Subcutaneous adipose tissue (tissue), 4 donors: ENCODE data around the gene SCN8A. TPM values are rescaled to one million over a fixed set of nuclear protein-coding genes. Genes with fewer than 3 reads are reported as not detected.

Experiments used
- total RNA-seq, 4 donors: library from RNA; depleted of rRNA; stranded (reverse); fragments of >200 nt; gene quantifications; one replicate each; pipeline ENCODE4 v1.1.0, GENCODE V29; 2016
- TF ChIP-seq, protein P1 (sequence below): fragments of 450-650 bp; IDR thresholded peaks from one replicate; pipeline ENCODE4 v1.5.1; 2016; ENCODE audit warnings: low read depth, mild to moderate bottlenecking, control low read depth, antibody characterized with exemption, moderate library complexity

The SCN8A gene
- total RNA-seq, 4 donors from 2014 or later = 0.19 to 1.2 (median 0.68) TPM

DNA sequence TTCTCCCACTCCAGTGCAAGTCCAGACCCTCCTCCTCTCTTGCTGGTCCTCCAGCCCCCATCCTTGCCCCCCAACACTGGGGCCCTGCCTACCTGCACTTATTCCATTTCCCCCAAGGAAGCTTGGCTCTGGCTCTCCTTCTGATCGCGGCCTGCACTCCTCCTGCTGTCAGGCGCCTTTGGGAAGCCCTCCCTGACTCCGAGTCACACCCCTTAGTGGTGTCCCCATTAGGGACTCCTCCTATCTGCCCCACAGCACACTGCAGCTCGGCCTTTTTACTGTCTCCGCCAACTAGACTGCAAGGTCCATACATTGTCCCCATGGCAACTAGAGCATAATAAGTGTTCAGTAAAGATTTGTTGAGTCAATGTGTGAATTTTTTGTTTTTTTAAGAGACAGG is 224.5 kb downstream of the SCN8A start:
- TF ChIP-seq, protein P1, sequence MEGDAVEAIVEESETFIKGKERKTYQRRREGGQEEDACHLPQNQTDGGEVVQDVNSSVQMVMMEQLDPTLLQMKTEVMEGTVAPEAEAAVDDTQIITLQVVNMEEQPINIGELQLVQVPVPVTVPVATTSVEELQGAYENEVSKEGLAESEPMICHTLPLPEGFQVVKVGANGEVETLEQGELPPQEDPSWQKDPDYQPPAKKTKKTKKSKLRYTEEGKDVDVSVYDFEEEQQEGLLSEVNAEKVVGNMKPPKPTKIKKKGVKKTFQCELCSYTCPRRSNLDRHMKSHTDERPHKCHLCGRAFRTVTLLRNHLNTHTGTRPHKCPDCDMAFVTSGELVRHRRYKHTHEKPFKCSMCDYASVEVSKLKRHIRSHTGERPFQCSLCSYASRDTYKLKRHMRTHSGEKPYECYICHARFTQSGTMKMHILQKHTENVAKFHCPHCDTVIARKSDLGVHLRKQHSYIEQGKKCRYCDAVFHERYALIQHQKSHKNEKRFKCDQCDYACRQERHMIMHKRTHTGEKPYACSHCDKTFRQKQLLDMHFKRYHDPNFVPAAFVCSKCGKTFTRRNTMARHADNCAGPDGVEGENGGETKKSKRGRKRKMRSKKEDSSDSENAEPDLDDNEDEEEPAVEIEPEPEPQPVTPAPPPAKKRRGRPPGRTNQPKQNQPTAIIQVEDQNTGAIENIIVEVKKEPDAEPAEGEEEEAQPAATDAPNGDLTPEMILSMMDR = no peak

DNA sequence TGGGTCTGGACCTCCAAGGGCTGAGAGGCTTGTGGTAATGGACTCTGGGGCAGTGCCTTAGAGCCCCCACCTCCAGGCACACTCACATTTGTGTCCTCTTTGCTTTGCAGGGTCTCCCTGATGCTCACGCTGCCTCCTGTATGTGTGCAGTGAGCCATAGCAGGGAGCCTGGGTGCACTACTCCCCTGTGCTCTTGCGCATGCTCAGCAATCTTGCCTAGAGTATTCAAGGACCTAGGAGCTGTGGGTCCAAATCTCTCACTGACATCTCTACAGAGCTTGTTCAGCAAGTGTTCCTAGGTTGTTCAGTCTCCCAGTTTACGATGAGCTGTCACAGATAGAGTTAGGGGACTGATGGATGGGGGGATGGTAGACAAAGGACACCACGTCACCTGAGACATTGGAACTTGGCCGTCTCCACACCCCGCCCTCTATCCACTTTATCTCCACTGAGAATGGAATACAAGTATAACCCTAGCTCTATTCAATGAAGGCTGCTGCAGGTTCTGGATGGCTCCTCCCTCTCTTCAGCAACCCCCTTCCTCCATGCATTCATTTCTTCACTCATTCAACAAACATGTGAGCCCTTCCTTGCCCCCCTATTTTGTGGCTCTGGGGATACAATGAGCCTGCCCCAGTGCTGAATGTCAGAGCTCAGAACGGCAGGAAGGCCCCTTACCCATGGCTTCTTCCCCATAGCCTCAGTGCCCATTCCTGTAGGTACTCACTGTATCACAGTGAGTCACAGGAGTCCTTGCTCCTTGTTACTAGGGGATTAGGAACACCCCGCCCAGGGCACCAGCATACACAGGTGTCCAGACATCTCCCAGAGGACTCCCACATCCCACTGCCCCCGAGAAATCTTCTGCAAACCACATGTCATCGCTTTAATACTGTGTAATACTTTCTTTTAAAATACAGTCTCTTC is 226.3 kb downstream of the SCN8A start:
- TF ChIP-seq, protein P1 = no peak

DNA sequence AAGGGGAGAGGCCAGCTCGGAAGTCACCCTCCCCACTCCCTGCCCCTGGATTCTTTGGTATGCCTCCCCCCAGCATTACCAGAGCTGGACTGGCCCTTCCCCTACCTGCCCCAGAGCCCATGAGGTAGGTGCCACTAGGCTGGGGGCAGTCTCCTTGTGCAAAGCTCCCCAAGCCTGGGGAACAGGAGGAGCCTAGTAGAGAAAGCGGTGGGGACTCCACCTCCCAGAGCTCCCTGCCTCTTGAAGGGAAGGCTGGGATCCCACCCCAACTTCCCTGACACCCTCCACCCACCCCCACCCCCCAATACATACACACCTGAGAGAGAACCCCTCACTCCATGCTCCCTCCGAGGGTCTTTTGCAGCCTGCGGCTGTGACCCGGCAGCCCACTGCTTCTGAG is 227.1 kb downstream of the SCN8A start:
- TF ChIP-seq, protein P1 = no peak

DNA sequence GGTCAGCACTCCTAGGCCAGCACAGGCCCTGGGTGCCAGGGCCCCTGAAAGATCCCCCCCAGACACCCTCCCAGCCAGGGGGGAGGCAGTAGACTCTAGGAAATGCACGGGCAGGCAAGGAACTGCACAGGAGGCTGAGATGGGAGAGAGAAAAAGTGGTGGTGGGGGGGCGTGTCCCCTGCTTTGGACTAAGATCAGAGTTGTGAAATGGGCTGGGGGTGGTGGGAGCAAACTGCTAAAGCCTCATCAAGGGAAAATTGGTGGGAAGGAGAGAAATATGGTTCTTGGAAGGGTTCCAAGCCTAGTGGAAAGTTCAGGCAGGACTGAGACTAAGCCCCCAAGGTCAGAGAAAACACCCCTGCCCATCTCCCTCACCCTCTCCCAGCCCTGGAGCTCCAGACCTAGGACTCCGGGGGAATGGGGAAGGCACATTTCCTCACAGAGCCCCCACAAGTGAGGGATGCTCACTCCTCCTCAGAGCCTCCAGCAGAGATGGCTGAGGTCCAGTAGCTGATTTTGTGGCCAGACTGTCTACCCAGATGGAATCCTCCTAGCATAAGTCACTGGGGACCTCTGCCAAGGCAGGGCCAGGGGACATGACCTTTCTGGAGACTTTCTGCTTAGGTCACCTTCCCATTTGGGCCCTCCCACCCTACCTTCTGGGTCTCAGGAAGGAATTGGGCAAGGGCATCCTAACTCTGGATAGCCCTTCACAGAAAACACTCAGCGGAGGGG is 227.7 kb downstream of the SCN8A start:
- TF ChIP-seq, protein P1 = no peak

DNA sequence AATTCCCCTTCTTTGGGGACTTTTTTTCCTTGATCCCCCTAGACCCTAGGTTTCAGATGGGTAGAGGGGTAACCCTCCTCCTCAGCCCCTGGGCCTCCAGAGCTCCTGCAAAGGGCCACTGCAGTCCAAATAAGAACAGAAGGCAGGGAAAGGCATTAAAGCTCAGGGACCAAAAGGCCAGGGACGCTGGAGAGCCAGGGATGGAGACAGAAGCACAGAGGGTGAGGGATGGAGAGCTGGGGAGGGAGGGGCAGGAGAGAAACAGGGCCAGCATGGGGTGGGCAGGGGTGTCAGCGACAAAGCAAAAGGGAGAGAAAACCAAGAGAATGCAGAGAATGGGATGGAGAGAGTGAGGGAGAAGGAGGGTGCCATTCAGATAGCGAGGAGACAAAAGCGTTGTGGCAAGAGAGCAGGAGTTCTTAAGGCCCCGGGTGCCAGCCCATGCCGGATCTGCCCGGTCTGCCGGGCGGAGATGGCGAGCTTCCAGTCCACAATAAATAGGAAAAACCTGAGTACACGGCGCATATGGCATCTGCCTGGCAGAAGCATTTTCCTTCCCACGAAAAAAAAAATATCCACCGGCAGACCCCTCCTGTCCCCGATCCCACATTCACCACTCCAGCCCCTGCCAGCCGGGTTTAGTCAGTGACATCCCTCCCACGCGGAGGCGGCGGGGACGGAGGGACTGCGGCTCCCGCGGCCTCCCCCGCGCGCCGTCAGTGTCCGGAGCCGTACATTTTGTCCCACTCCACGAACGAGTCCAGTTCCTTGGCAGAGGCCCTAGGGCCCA is 228.9 kb downstream of the SCN8A start:
- TF ChIP-seq, protein P1 = no peak

DNA sequence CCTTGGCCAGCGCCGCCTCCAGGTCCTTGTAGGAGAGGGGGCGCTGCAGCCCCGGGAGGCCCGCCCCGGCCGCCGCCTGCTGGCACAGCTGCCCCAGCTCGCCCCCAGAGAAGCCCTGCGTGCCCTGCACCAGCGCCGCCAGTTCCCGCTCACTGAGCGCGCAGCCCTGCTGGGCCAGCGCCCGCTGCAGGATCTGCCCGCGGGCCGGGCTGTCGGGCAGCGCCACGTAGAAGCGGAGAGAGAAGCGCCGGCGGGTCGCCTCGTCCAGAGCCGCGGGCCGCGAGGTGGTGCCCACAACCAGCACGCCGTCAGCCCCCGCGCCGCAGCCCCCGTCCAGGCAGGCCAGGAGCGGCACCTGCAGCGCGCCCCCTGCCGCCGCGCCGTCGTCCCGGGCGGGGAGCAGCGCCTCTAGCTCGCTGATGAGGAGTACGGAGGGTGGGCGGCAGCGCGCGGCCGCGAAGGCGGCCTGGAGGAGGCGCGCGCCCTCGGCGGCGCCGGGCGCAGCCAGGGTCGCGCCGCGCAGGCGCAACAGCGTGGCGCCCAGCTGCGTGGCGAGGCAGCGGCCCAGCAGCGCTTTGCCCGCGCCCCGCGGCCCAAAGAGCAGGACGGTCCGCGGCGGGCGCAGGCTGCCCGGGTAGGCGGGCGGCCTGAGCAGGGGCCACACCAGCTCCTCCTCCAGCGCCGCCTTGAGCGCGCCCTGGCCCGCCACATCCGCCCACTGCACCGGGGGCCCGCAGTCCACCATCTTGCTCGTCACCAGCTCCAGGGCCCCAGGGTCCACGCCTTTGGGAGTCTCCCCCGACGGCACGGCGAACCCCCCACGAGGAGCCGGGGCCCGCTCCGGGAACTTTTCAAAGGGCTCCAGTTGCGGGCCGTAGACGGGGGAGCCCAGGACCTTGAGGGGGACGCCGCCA is 229.8 kb downstream of the SCN8A start:
- TF ChIP-seq, protein P1 = no peak
